Endothelial cell (in vitro differentiated cells): ENCODE results near the gene SLC15A5. TPM values are rescaled to one million over a fixed set of nuclear protein-coding genes. Genes with fewer than 3 reads are reported as not detected.

ENCODE experiments used
- DNase-seq: peaks from one replicate; pipeline ENCODE4 v3.0.0; 2021; ENCODE audit warnings: low spot score
- H3K27ac Mint-ChIP-seq: one replicate; pipeline ENCODE4 v1.8.0; 2021; ENCODE audit warnings: mixed read lengths, inconsistent platforms; ENCODE audit not compliant: unreplicated experiment
- H3K27me3 Mint-ChIP-seq: one replicate; pipeline ENCODE4 v1.8.0; 2021; ENCODE audit warnings: mild to moderate bottlenecking, moderate library complexity, mixed read lengths, inconsistent platforms; ENCODE audit not compliant: unreplicated experiment
- H3K36me3 Mint-ChIP-seq: one replicate; pipeline ENCODE4 v1.8.0; 2021; ENCODE audit warnings: mild to moderate bottlenecking, low read depth, mixed read lengths, inconsistent platforms; ENCODE audit not compliant: unreplicated experiment
- H3K4me1 Mint-ChIP-seq: one replicate; pipeline ENCODE4 v1.8.0; 2021; ENCODE audit warnings: mild to moderate bottlenecking, mixed read lengths, inconsistent platforms; ENCODE audit not compliant: unreplicated experiment
- H3K4me3 Mint-ChIP-seq: one replicate; pipeline ENCODE4 v1.8.0; 2021; ENCODE audit warnings: mild to moderate bottlenecking, mixed read lengths, inconsistent platforms; ENCODE audit not compliant: unreplicated experiment
- H3K9me3 Mint-ChIP-seq: one replicate; pipeline ENCODE4 v1.8.0; 2021; ENCODE audit warnings: mixed read lengths, inconsistent platforms; ENCODE audit not compliant: unreplicated experiment
- CTCF ChIP-seq: fragments of 200-600 bp; sonication (generic); IDR thresholded peaks from one replicate; pipeline ENCODE4 v1.5.0; 2021; ENCODE audit warnings: antibody characterized with exemption; ENCODE audit not compliant: unreplicated experiment
- total RNA-seq: library from RNA; stranded (reverse); fragmentation: NEBNext Ultra II Directional; extraction: Animal tissue kit (Norgen Biotek cat#: 25700); gene quantifications from one replicate; pipeline ENCODE4 v1.2.1, GENCODE V29; 2021; ENCODE audit not compliant: unreplicated experiment

The SLC15A5 gene
- total RNA-seq, 1 donor from 2014 or later = not detected

- Mint-ChIP-seq H3K36me3 (no peaks in the 10 kb centered on the region), H3K27me3 (no peaks in the 10 kb centered on the region), H3K27ac (no peak overlapping the region), H3K9me3 (no peaks in the 10 kb centered on the region), H3K4me3 (no peak overlapping the region), H3K4me1 (no peaks in the 10 kb centered on the region)
- no peak for DNase-seq
- no peak for TF ChIP-seq CTCF
These were observed 8.1 kb upstream of the SLC15A5 start for GRCh38 chr12:16285586-16285985.

- H3K36me3 Mint-ChIP-seq = no peaks in the 10 kb centered on the region
- no peaks in the 10 kb centered on the region for H3K27me3 Mint-ChIP-seq
- no peaks in the 10 kb centered on the region for H3K4me1 Mint-ChIP-seq
- TF ChIP-seq CTCF = no peak
- no peak overlapping the region for H3K27ac Mint-ChIP-seq
- no peak for DNase-seq
- no peaks in the 10 kb centered on the region for H3K9me3 Mint-ChIP-seq
- no peak overlapping the region for H3K4me3 Mint-ChIP-seq
These were observed 5.5 kb upstream of the SLC15A5 start for GRCh38 chr12:16282978-16283377.

GRCh38 chr12:16282081-16282480 is 4.6 kb upstream of the SLC15A5 start:
- Mint-ChIP-seq H3K4me3 (no peak overlapping the region), H3K27ac (no peak overlapping the region), H3K36me3 (no peaks in the 10 kb centered on the region), H3K27me3 (no peaks in the 10 kb centered on the region), H3K9me3 (no peaks in the 10 kb centered on the region), H3K4me1 (no peaks in the 10 kb centered on the region)
- DNase-seq = no peak
- no peak for TF ChIP-seq CTCF

- no peak for DNase-seq
- H3K36me3 Mint-ChIP-seq = no peaks in the 10 kb centered on the region
- H3K9me3 Mint-ChIP-seq = no peaks in the 10 kb centered on the region
- H3K4me3 Mint-ChIP-seq = no peak overlapping the region
- no peaks in the 10 kb centered on the region for H3K4me1 Mint-ChIP-seq
- H3K27me3 Mint-ChIP-seq = no peaks in the 10 kb centered on the region
- no peak overlapping the region for H3K27ac Mint-ChIP-seq
- no peak for TF ChIP-seq CTCF
These were observed 3.7 kb upstream of the SLC15A5 start for GRCh38 chr12:16281157-16281556.

GRCh38 chr12:16272222-16272621 is 5.3 kb downstream of the SLC15A5 start:
- no peaks in the 10 kb centered on the region for H3K27me3 Mint-ChIP-seq
- no peak for DNase-seq
- no peaks in the 10 kb centered on the region for H3K36me3 Mint-ChIP-seq
- TF ChIP-seq CTCF = no peak
- no peaks in the 10 kb centered on the region for H3K9me3 Mint-ChIP-seq
- no peaks in the 10 kb centered on the region for H3K4me1 Mint-ChIP-seq
- no peak overlapping the region for H3K4me3 Mint-ChIP-seq
- H3K27ac Mint-ChIP-seq = no peak overlapping the region
